Kidney (tissue), 14 donors: ENCODE results near the gene TRAF3IP1. TPM values are rescaled to one million over a fixed set of nuclear protein-coding genes. Genes with fewer than 3 reads are reported as not detected.

Source experiments
- DNase-seq, 5 donors: peaks; one replicate each; pipeline ENCODE4 v3.0.0-alpha.2; 2013 to 2020
- FAIRE-seq: peaks from 2 replicates; lab custom pipeline; 2012; peaks lifted over from hg19 to GRCh38; lab: Jason Lieb, UNC
- H3K27ac ChIP-seq, 2 donors: one replicate each; pipeline ENCODE4 v1.7.0; 2013; ENCODE audit warnings: low read depth in 2 of 2, low read length in 2 of 2, inconsistent platforms in 1 of 2
- H3K27me3 ChIP-seq: one replicate; pipeline ENCODE4 v1.7.1; 2013; ENCODE audit warnings: low read length, inconsistent platforms; ENCODE audit not compliant: control insufficient read depth, insufficient read depth
- H3K36me3 ChIP-seq, 3 donors: one replicate each; pipeline versions ENCODE4 v1.7.0 to v1.7.1; 2013; ENCODE audit warnings: low read length in 3 of 3, control low read depth in 1 of 3, inconsistent platforms in 1 of 3; ENCODE audit not compliant: insufficient read depth in 3 of 3, control insufficient read depth in 2 of 3
- H3K4me1 ChIP-seq, 3 donors: one replicate each; pipeline versions ENCODE4 v1.7.0 to v1.7.1; 2013; ENCODE audit warnings: low read length in 3 of 3, inconsistent platforms in 1 of 3, low read depth in 1 of 3; ENCODE audit not compliant: control insufficient read depth in 2 of 3, insufficient read depth in 2 of 3
- H3K4me3 ChIP-seq, 3 donors: one replicate each; pipeline versions ENCODE4 v1.7.0 to v1.8.1; 2013; ENCODE audit warnings: low read length in 3 of 3, control low read depth in 1 of 3, inconsistent platforms in 1 of 3
- H3K9ac ChIP-seq, 3 donors: one replicate each; pipeline versions ENCODE4 v1.7.0 to v1.7.1; 2013; ENCODE audit warnings: low read length in 3 of 3, control low read depth in 1 of 3, inconsistent platforms in 1 of 3
- H3K9me3 ChIP-seq, 3 donors: one replicate each; pipeline versions ENCODE4 v1.7.0 to v1.7.1; 2013; ENCODE audit warnings: low read length in 3 of 3, control low read depth in 1 of 3, inconsistent platforms in 1 of 3; ENCODE audit not compliant: control insufficient read depth in 2 of 3, insufficient read depth in 1 of 3
- intact Hi-C: fragments of 100-400 bp; cut with DNase I; formaldehyde crosslinking; loops from one replicate; pipeline ENCODE4 v1.11.1; 2022
- polyA plus RNA-seq: library from polyadenylated mRNA; stranded (reverse); fragments of 350-450 nt; fragmentation: Illumina TruSeq; extraction: RNeasy Lipid Tissue Mini Kit (QIAGEN cat#74804); gene quantifications from one replicate; pipeline ENCODE4 v1.2.3, GENCODE V29; 2014; ENCODE audit warnings: low read depth, low replicate concordance; ENCODE audit not compliant: insufficient read depth
- total RNA-seq: library from RNA; stranded (reverse); fragmentation: NEBNext Ultra II Directional; extraction: Animal tissue kit (Norgen Biotek cat#: 25700); gene quantifications from one replicate; pipeline ENCODE4 v1.2.1, GENCODE V29; 2021
- TF ChIP-seq, protein P1 (sequence below): IDR thresholded peaks from 3 replicates; pipeline ENCODE4 v1.5.1; 2012; ENCODE audit warnings: mild to moderate bottlenecking, moderate library complexity, borderline replicate concordance; ENCODE audit not compliant: insufficient read depth; ENCODE audit errors: extremely low read depth
- donor health status: control.
- donor health status: control.
- donor health status: control.
- donor health status: control.
- donor health status: control.
- donor health status: DM: yes; HTN: yes; CAD: no.
- donor health status: Normal renal cell carcinoma (clear cell type).

Gene TRAF3IP1
- total and polyA plus RNA-seq, 2 donors from 2014 or later: 6.4 to 24.2 TPM

DNA sequence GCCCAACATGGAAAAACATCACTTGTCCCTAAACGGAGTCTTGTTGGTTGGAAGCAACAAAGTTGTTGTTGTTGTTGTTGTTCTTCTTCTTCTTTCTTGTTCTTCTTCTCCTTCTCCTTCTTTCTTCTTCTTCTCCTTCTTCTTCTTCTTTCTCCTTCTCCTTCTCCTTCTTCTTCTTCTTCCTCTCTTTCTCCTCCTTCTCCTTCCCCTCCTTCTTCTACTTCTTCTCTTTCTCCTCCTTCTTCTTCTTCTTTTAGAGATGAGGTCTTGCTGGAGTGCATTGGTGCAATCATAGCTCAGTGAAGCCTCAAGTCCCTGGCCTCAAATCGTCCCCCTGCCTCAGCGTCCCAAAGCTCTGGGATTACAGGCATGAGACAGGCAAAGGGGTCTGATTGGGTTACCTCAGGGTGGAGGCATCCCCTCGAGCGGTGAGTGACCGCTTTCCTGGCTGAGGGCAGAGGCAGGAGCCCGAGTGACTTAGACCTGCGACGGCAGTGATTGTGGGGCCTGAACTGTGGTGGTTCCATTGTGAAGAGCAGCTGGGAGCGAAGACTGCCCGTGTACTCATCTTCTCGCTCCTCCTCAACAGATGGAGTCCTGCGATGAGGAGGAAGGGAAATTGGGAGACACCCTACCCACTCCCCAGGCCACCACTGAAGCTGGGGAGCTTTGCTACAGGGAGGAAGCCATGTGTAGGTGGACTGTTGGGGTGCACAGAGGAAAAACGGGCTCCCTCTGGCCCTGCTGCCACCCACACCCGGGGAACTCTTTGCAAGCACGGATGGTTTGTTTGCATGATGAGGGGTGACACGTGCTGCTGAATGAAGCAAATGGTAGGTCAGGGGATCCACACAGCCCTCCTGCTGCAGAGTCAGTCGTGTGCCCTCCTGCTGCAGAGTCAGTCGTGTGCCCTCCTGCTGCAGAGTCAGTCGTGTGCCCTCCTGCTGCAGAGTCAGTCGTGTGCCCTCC, 24.9 kb upstream of the TRAF3IP1 start:
- intact Hi-C loops: no loop called here
- Histone ChIP-seq H3K9ac (no peak overlapping the region), H3K36me3 (no peaks in the 10 kb centered on the region), H3K4me1 (peaks cover 0 to 10% (median 8%) of the 10 kb centered on the region in 3 donors), H3K9me3 (no peaks in the 10 kb centered on the region), H3K4me3 (no peak overlapping the region), H3K27ac (no peak overlapping the region), H3K27me3 (no peaks in the 10 kb centered on the region)
- TF ChIP-seq, protein P1, sequence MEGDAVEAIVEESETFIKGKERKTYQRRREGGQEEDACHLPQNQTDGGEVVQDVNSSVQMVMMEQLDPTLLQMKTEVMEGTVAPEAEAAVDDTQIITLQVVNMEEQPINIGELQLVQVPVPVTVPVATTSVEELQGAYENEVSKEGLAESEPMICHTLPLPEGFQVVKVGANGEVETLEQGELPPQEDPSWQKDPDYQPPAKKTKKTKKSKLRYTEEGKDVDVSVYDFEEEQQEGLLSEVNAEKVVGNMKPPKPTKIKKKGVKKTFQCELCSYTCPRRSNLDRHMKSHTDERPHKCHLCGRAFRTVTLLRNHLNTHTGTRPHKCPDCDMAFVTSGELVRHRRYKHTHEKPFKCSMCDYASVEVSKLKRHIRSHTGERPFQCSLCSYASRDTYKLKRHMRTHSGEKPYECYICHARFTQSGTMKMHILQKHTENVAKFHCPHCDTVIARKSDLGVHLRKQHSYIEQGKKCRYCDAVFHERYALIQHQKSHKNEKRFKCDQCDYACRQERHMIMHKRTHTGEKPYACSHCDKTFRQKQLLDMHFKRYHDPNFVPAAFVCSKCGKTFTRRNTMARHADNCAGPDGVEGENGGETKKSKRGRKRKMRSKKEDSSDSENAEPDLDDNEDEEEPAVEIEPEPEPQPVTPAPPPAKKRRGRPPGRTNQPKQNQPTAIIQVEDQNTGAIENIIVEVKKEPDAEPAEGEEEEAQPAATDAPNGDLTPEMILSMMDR: no peak
- DNase-seq: no peak
- FAIRE-seq: no peak

DNA sequence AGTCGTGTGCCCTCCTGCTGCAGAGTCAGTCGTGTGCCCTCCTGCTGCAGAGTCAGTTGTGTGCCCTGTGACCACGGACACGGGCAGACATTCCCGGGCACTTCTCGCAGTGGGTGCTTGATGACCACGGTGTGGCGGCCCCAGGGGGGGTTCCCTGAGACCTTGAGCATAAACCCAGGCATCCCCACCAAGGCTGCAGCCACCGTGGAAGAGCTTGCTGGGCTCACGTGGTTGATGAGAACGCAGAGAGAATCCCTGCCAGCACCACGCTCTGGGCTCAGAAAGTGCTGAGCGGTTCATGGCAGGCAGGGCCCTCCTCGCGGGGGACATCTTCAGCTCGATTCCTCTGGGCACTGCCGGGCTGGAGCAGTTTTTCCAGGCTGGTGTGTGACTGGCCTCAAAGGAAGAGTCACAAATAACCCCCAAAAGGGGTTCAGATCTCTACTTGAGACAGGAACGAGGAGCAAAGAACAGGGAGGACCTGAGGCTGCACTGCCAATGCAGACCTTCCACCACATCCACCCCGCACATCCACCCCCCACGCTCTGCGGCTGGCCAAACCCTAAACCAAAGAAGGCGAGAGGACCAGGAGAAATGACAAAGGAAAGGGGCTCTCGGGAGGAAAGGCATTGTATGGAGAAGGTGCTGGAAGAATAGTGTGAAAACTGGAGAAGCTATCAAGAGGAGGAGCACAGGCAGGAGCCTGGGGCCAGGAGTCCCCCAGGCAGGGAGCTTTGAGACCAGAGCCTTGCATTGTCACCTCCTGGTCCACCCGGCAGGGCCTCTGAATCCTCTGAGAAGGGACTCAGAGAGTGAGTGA, 23.5 kb upstream of the TRAF3IP1 start:
- Histone ChIP-seq H3K9ac (no peak overlapping the region), H3K9me3 (no peaks in the 10 kb centered on the region), H3K4me3 (no peak overlapping the region), H3K36me3 (no peaks in the 10 kb centered on the region), H3K4me1 (peaks cover 0 to 14% (median 11%) of the 10 kb centered on the region in 3 donors), H3K27ac (no peak overlapping the region), H3K27me3 (no peaks in the 10 kb centered on the region)
- intact Hi-C loops: no loop called here
- DNase-seq (no peak), FAIRE-seq (no peak)
- TF ChIP-seq, protein P1: no peak

DNA sequence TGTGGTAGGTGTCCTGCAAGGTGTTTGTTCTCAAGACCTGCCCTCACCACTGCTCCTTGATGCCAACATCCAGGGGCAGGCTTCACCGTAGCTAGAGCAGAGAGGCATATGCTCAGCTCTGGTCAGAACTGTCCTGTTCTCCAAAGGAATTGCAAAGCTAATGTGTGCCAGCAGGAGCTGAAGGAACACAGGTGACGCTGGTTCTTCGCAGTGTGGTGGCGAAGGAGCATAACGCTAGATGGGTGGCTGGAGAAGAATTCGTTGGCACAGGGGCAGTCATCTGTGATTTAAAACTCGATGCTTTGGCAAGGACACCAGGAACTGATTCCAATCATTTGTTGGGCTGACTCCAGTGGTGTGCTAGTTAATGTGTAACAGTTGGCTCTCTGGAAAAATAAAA, 20.5 kb upstream of the TRAF3IP1 start:
- no peak for FAIRE-seq
- H3K27ac ChIP-seq: no peak overlapping the region
- intact Hi-C loops: no loop called here

More for the DNA sequence above, 20.5 kb upstream of the TRAF3IP1 start:
- Histone ChIP-seq H3K27me3 (no peaks in the 10 kb centered on the region), H3K9ac (no peak overlapping the region), H3K4me3 (no peak overlapping the region), H3K4me1 (peaks cover 0 to 11% (median 9%) of the 10 kb centered on the region in 3 donors), H3K9me3 (no peaks in the 10 kb centered on the region), H3K36me3 (no peaks in the 10 kb centered on the region)
- TF ChIP-seq, protein P1: no peak
- DNase-seq: no peak
